ENCODE results near the gene GAS1. TPM values are rescaled to one million over a fixed set of nuclear protein-coding genes. Genes with fewer than 3 reads are reported as not detected.

Gene GAS1
- total RNA-seq, 1 experiment from 2014 or later = not detected

DNA sequence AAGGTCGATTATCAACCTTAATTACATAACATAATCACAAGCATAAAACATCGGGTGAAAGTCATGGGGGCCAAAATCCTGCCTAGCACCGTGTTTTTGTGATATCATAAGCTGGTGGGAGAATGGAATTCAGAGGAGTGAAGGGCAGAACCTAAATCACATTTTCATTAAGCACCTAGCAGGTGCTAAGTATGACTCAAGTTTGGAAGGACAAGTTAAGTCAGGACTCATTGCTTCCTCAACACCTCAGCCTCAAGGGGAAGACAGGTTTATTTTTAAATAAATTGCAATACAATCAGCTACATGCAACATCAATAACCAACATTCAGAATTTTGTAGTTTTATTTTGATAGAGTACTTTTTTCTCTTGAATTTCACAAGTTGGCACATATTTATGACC is 33.5 kb upstream of the GAS1 start:
- Histone ChIP-seq H3K4me3 (ENCODE audit: low read length) (no peak overlapping the region), H3K4me2 (ENCODE audit: low read length) (no peak overlapping the region), H3F3A (ENCODE audit: low read length, unreplicated experiment) (no peaks in the 10 kb centered on the region), H3K36me3 (ENCODE audit: low read depth, low read length) (no peaks in the 10 kb centered on the region), H4K20me1 (ENCODE audit: low read length) (no peaks in the 10 kb centered on the region), H3K9me3 (ENCODE audit: low read length) (no peaks in the 10 kb centered on the region), H3K9ac (ENCODE audit: low read length) (no peak overlapping the region), H3K79me2 (ENCODE audit: low read length) (no peaks in the 10 kb centered on the region), H3K27me3 (ENCODE audit: low read length) (peaks cover 6% of the 10 kb centered on the region; the same call in 1 of the 2 replicates), H3K27ac (ENCODE audit: low read length) (no peak overlapping the region), H2AFZ (ENCODE audit: low read length) (no peak overlapping the region), H3K9me2 (replicated peaks; ENCODE audit: low read length) (no peaks in the 10 kb centered on the region), H3K4me1 (ENCODE audit: insufficient read depth, low read length) (no peaks in the 10 kb centered on the region)
- ChIA-PET CTCF (no interaction called here), POLR2A (ENCODE audit: unreplicated experiment) (no interaction called here)
- intact Hi-C loops (cut with micrococcal nuclease) = no loop called here
- DNase-seq = no peak
- TF ChIP-seq CTCF (conservative IDR thresholded peaks at IDR 0.05; ENCODE audit: low read depth, low read length) (no peak), EZH2 (IDR thresholded peaks at IDR 0.05; ENCODE audit: low read length, unreplicated experiment) (no peak), EZH2phosphoT487 (IDR thresholded peaks at IDR 0.05; ENCODE audit: borderline replicate concordance, low read length) (no peak)
- no TSS peak for BruUV-seq (replicated peaks)
- no peak for ATAC-seq

DNA sequence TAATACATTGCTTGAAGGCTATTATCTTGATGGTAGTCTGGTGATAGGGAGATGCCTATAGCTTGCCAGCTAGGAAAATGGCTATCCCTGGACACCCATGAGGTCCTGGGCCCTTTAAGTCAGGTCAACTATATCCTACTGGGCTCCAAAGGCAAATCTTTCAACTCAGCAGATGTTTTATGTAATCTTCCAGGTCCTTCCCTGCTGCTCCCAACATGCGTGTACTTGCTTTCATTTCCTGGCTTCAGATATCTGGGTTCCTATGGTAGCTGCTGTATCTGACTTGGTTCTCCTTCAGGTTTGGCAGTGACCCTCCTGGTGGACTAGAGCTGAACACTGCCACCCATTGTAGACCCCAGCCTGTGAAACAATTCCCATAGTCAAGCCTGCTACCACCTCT is 32.4 kb upstream of the GAS1 start:
- no peaks in the 10 kb centered on the region for H4K20me1 ChIP-seq (ENCODE audit: low read length)
- no peak overlapping the region for H3K4me2 ChIP-seq (ENCODE audit: low read length)
- H3K79me2 ChIP-seq (ENCODE audit: low read length) = no peaks in the 10 kb centered on the region
- H3K4me3 ChIP-seq (ENCODE audit: low read length) = no peak overlapping the region
- H3K9me3 ChIP-seq (ENCODE audit: low read length) = no peaks in the 10 kb centered on the region
- no peaks in the 10 kb centered on the region for H3K9me2 ChIP-seq (replicated peaks; ENCODE audit: low read length)
- no peak for TF ChIP-seq EZH2phosphoT487 (IDR thresholded peaks at IDR 0.05; ENCODE audit: borderline replicate concordance, low read length)
- H3K36me3 ChIP-seq (ENCODE audit: low read depth, low read length) = no peaks in the 10 kb centered on the region
- POLR2A ChIA-PET (ENCODE audit: unreplicated experiment) = no interaction called here
- ATAC-seq (no peak), DNase-seq (no peak)
- H2AFZ ChIP-seq (ENCODE audit: low read length) = no peak overlapping the region
- CTCF ChIA-PET = no interaction called here
- no peaks in the 10 kb centered on the region for H3K4me1 ChIP-seq (ENCODE audit: insufficient read depth, low read length)
- no TSS peak for BruUV-seq (replicated peaks)
- intact Hi-C loops (cut with micrococcal nuclease) = no loop called here
- H3F3A ChIP-seq (ENCODE audit: low read length, unreplicated experiment) = no peaks in the 10 kb centered on the region
- H3K27ac ChIP-seq (ENCODE audit: low read length) = no peak overlapping the region
- H3K9ac ChIP-seq (ENCODE audit: low read length) = no peak overlapping the region
- H3K27me3 ChIP-seq (ENCODE audit: low read length) = peaks cover 6% of the 10 kb centered on the region; the same call in 1 of the 2 replicates

DNA sequence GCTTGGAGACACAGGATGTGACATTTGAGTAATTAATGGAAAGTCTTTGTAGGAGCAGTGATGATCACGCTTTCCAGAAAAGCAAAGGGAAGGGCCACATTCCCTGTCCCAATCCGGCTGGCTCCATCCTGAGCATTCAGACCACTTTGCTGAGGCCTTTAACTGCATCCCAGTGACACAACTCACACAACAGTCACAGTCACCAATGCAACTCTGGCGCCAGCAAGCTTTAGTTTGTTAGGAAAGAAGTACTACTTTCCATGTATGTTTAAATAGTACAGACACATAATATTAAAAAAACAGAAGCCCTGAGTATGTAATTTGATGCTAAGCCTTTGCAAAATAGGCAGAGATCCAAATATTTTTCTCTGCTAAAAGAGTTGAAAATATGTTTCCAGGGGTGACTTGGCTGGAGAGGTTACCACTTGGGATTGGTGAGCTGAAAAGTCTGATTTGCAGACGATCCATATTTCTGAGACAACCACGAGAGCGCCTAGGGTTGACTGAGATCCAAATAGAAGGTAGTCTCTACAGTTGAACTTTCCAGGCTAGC is 31.7 kb upstream of the GAS1 start:
- Histone ChIP-seq H3F3A (ENCODE audit: low read length, unreplicated experiment) (no peaks in the 10 kb centered on the region), H3K9me2 (replicated peaks; ENCODE audit: low read length) (no peaks in the 10 kb centered on the region), H3K4me1 (ENCODE audit: insufficient read depth, low read length) (no peaks in the 10 kb centered on the region), H3K4me2 (ENCODE audit: low read length) (no peak overlapping the region), H3K9me3 (ENCODE audit: low read length) (no peaks in the 10 kb centered on the region), H3K36me3 (ENCODE audit: low read depth, low read length) (no peaks in the 10 kb centered on the region), H4K20me1 (ENCODE audit: low read length) (no peaks in the 10 kb centered on the region), H3K27me3 (ENCODE audit: low read length) (peaks cover 6% of the 10 kb centered on the region; the same call in 1 of the 2 replicates), H3K27ac (ENCODE audit: low read length) (no peak overlapping the region), H3K9ac (ENCODE audit: low read length) (no peak overlapping the region), H3K79me2 (ENCODE audit: low read length) (no peaks in the 10 kb centered on the region), H3K4me3 (ENCODE audit: low read length) (no peak overlapping the region), H2AFZ (ENCODE audit: low read length) (no peak overlapping the region)
- BruUV-seq (replicated peaks) = no TSS peak
- POLR2A ChIA-PET (ENCODE audit: unreplicated experiment) = no interaction called here
- TF ChIP-seq EZH2 (IDR thresholded peaks at IDR 0.05; ENCODE audit: low read length, unreplicated experiment) (no peak), CTCF (conservative IDR thresholded peaks at IDR 0.05; ENCODE audit: low read depth, low read length) (no peak), EZH2phosphoT487 (IDR thresholded peaks at IDR 0.05; ENCODE audit: borderline replicate concordance, low read length) (no peak)
- DNase-seq (no peak), ATAC-seq (no peak)
- CTCF ChIA-PET = no interaction called here
- intact Hi-C loops (cut with micrococcal nuclease) = no loop called here

Data from PC-3 (cell line).